A172 (cell line): ENCODE data around the gene ENG. TPM values are rescaled to one million over a fixed set of nuclear protein-coding genes. Genes with fewer than 3 reads are reported as not detected.
A peak's percentile ranks its signal among the peaks of the same experiment; 100 is the strongest.
"Not testable (repeated sequence)": the region's sequence is repeated elsewhere in the genome, so short reads cannot be mapped to it uniquely, and the experiment has no call there.

Experiments used
- DNase-seq: peaks from one replicate; pipeline ENCODE4 v3.0.0-alpha.2; 2015; ENCODE audit warnings: low spot score
- total RNA-seq: library from RNA; depleted of rRNA; stranded (reverse); fragments of >200 nt; shearing (Covaris generic); gene quantifications from 2 replicates; pipeline ENCODE4 v1.2.3, GENCODE V29; 2014

ENG gene
- total RNA-seq, 1 experiment from 2014 or later, result 49.5 TPM

DNA sequence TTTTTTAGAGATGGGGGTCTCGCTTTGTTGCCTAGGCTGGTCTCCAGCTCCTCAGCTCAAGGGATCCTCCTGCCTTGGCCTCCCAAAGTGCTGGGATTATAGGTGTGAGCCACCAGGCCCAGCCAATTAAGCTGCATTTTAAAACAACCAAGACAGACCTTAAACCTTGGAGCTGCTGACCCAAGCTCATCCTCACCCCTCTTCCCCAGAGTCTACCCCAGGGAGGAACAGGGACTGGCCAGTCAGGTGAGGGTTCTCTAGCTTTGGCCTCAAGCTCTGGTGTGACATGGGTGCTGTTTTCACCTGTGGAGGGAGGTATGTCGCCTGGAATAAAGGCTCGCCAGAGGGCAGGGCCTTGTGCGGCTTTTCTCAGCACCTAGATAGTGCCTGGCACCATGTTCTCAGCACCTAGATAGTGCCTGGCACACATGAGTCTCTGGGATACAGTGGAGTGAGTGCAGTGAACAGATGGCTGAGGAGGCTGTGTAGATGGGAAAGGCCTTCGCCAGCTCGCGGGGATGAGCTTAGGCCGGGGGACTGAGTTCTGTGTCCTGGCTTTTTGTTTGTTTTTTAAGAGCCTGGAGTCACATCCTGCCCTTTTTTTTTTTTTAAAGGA is 61.3 kb downstream of the ENG start:
- DNase-seq, result no peak

DNA sequence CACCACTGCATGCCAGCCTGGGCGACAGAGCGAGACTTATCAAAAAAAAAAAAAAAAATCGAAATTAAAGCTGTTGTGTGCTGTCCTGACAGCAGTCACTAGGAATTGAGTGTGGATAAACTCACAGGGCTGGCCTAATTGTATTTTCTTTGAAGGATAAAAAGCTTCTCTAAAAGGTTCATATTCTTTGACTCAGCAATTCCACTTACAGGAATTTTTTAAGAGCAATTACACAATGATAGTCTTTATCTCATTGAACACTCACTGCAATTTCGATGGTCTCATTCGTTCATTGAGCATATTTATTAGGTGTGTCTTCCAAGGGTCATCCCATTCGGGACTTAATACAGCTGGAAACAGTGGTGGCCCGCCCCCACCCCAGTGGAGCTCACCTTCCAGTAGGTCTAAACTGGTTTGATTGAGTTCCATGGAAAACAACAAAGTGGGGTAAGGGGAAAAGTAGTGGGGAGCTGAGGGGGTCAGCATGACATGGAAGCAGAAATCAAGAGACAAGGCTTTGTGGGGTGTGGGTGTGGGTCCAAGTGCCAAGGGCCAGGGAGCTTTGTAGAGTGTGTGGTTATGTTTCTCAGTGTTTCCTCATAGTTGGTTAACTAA is 61.9 kb downstream of the ENG start:
- no peak for DNase-seq

DNA sequence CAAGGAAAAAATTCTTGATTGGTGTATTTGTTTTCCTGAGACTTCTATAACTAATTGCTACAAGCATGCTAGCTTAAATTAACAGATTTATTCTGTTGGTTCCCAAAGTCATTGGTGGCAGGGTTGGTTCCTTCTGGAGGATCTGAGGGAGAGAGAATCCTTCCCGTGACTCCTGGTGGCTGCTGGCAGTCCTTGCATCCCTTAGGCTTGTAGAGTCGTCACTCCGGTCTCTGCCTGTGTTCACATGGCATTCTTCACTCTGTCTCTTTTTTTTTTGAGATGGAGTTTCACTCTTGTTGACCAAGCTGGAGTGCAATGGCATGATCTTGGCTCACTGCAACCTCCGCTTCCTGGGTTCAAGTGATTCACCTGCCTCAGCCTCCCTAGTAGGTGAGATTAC is 63.4 kb downstream of the ENG start:
- DNase-seq, result no peak

DNA sequence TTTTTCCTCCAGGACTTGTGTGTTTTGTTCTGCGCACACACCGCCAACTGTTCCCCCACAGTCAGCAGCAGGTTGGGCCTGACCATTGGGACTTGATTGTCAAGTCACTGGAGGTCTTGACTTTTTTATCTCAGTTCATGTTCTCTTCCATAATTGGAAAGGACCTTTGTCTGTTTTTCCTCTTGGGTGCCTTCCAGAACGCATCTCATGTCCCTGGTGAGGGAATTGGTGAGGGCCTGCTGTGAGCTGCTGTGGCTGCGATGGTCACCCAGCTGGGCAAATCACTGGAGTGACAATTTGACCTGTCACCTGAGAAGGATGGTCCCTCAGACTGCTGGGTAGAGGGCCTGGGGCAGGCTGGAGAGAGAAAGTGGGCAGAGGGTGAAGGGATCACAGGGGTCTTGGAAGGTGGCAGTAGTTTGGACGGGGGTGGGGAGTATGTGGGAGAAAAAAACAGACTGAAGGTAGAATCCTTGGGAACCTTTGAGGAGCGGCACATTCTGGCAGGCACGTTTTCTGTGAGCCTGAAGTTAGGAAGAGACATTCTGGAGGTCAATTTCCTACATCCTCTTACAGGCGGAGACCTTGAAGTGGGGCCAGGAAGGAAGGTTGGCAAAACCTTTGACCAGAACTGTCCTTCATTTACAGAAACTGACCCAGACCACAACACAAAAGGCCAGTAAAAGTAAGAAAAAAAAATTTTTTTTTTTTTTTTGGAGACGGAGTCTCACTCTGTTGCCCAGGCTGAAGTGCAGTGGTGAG is 64.2 kb downstream of the ENG start:
- no peak for DNase-seq

DNA sequence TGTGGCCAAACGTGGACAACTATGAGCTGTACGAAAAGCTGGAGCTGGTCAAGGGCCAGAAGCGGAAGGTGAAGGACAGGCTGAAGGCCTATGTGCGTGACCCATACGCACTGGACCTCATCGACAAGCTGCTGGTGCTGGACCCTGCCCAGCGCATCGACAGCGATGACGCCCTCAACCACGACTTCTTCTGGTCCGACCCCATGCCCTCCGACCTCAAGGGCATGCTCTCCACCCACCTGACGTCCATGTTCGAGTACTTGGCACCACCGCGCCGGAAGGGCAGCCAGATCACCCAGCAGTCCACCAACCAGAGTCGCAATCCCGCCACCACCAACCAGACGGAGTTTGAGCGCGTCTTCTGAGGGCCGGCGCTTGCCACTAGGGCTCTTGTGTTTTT is 65.3 kb downstream of the ENG start:
- no peak for DNase-seq

DNA sequence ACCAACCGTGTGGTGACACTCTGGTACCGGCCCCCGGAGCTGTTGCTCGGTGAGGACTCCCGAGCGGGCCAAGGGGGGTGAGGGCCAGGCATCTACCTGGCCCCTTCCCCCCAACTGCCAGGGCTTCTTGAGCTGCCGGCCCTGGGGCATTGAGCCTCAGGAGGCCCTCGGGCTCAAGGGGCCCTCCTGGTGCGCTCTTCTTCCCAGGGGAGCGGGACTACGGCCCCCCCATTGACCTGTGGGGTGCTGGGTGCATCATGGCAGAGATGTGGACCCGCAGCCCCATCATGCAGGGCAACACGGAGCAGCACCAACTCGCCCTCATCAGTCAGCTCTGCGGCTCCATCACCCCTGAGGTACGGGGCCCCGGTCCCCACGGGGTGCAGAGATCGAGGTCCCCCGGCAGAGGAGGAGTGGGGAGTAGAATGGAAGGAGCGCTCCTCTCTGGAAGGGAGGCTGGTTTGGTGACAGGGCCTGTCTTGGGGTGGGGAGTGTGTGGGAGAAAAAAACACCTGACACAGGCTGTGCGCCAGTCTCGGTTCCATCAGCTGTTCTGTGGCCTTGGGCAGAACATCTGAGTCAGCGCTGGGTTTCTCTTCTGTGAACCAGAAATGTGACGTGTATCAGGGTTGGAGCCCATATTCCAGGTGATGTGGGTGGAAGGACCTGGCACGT is 66.0 kb downstream of the ENG start:
- DNase-seq, result no peak

DNA sequence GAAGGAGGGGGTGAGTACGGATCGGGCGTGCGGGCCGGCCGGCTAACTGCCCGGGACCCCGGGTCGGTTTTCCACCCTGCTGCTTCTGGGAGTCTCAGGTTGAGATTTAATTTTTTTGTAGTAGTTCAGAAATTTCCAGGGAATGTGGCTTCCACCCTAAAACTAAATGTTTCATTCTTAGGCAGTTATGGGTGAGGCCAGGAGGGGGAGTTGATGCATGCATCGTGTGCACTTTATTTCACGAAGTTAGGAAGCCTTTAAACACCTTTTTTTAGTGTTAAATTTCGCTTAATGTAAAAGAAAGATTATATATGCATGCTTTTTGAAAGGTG is 67.7 kb downstream of the ENG start:
- DNase-seq, result no peak

DNA sequence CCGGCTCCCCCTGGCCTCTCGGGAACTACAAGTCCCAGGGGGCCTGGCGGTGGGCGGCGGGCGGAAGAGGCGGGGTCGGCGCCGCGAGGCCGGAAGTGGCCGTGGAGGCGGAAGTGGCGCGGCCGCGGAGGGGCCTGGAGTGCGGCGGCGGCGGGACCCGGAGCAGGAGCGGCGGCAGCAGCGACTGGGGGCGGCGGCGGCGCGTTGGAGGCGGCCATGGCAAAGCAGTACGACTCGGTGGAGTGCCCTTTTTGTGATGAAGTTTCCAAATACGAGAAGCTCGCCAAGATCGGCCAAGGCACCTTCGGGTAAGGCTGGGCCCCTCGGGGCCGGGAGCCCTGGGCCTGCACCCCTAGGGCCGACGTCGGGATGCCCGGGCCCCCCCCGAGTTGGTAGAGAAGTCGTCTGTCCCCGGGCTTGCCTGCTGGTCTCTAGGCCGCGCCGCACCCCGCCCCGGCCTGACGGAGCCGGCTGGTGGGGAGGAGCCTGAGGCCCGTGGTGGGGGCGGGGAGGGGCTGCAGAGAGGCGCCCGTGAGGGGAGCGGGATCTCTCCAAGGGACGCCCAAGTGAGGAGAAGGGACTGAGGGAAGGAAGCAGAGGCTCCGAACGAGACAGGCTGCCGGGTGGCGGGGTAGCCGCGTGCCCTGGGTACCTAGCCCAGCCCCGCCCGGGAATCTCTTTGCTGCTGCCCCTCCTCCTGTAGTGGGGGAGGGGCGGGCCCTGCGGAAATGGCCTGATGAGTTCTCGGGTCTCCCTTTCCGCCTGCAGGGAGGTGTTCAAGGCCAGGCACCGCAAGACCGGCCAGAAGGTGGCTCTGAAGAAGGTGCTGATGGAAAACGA is 68.3 kb downstream of the ENG start, which contains the start of gene CDK9:
TSS of gene CDK9 (plus strand) at position 102 of the 840 bp plus-strand sequence. CDS start at position 217, 115 bp downstream.
- DNase-seq, result peak; percentile 77

DNA sequence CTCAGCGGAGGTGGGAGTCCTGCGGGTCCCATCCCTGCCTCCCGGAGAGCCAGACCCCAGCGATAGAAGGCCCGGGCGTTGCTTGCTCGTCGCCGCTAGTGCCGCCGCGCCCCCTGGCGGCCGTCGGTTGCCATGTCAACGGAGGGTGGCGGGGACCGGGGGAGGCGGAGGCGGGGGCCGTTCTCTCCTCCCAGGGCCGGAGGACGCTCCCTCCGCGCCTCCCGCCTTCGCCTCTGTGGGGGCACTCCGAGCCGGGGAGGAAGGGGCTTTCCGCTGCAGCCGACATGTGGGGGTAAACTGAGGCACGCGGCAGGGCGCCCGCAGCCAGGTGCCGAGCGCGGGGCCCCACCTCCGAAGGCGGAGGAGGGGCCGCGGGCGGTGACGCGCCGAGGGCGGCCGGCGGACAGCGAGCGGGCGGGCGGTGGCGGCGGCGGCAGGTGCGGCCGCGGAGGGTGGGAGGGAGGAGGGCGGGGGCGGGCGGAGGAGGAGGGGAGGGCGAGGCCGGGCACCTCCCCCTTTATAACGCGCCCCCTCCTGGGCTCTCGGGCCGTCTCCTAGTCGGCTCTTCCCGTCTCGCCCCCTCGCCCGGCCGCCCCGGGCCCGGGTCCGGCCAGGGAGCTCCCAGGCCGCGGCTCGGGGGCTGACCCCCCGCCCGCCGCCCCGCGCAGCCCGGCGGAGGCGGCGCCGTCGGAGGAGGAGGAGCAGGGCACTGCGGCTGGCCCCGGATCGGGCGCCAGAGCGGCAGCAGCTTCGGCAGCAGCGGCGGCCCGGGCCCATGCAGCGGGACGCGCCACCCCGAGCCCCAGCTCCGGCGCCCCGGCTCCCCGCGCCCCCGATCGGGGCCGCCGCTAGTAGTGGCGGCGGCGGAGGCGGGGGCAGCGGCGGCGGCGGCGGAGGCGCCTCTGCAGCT is 69.2 kb downstream of the ENG start:
- DNase-seq, result peak; percentile 71

DNA sequence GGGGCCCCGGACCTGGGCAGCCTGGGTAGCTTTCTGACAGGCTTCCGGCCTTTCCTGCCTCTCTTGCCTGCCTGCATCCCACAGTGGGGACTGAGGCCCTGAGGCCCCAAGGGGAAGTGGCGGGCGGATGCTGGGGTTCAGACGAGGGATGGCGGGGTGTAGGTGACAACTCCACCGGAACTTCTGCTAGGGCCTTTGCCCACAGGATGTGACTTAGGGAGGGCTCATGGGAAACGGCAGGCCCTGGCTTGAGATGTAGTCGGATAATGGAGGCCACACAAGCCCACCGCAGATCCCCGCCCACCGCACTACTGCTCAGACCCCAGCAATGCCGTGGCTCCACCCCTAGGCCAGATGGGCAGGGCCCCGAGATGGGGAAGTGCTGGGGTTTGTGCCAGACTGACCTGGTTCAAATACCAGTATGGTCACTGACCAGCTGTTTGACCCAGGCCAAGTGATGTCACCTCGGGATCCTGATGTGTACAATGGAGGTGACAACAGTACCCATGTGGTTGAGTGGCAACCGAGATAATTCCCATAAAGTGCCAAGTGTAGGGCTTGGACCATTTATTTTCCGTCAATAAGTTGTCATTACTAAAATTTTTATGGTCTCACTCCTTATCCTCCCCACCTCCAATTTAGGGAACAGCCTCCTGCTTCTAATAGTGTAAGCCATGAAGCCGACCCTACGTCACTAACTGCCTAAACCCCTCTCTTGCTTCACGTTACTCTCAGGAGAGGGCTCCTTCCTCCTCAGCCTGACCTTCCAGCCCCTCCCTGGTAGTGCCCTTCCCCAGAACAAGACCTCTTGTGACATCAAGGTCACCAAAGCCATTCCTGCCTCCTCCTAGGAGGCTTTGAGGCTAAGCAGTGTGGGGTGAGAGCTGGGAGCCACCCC is 71.1 kb downstream of the ENG start:
- no peak for DNase-seq

DNA sequence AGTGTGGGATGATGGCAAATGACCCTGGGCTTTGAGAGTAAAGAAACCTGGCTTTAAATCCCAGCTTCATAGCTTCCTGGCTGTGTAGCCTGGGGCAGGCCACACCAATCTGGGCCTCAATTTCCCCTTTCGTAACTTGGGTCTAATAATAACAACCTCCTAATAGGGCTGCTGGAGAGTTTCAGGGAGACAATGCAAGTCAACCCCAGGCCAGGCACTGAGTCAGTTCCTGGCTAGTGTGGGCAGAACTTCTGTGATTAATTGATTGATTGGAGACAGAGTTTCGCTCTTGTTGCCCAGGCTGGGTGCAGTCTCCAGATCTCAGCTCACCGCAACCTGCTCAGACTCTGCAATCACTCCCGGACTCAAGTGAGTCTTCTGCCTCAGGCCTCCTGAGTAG is 72.7 kb downstream of the ENG start:
- no peak for DNase-seq

DNA sequence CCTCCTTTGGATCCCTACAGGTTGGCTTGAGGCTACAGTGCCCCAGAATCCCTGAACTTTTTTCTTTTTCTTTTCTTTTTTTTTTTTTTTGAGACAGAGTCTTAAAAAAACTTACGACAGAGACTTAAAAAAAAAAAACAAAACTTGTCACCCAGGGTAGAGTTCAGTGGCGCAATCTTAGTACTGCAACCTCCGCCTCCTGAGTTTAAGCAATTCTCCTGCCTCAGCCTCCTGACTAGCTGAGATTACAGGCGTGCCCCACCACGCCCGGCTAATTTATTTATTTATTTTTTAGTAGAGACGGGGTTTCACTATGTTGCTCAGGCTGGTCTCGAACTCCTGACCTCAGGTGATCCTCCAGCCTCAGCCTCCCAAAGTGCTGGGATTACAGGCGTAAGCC is 73.5 kb downstream of the ENG start:
- DNase-seq, result not testable (repeated sequence)

DNA sequence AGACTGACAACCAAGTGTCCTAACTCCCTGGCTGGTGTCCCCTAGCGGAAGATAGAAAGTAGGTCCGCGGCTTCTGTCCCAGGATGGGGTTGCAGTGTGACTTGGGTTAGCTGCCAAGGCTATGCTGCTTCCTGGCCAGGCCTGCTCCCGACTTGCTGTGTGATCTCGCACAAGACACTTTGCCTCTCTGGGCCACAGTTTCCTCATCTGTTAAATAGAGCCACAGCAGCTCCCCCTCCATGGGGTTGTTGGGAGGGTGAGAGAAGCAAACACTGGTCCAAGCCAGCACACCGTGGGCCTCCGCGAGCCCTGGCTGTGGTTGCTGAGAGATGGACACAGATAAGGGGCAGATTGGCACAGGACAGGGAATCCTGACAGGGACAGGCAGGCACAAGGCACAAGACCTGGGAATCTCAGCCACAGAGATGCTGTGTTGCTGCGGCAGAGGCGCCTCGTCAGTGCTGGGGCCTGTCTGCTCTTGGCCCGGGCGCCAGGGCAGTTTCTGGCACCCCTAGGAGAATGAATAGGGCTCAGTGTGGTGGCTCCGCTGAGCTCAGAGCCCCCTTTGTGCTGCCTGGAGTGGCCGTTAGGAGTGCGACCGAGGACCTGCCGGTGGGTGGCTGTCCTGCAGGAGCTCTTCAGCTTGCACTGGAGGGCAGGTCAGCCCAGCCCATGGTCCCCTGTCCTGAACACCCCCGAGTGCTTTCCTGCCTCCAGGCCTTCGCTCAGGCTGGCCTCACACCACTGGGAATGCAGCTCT is 74.2 kb downstream of the ENG start:
- DNase-seq, result no peak

DNA sequence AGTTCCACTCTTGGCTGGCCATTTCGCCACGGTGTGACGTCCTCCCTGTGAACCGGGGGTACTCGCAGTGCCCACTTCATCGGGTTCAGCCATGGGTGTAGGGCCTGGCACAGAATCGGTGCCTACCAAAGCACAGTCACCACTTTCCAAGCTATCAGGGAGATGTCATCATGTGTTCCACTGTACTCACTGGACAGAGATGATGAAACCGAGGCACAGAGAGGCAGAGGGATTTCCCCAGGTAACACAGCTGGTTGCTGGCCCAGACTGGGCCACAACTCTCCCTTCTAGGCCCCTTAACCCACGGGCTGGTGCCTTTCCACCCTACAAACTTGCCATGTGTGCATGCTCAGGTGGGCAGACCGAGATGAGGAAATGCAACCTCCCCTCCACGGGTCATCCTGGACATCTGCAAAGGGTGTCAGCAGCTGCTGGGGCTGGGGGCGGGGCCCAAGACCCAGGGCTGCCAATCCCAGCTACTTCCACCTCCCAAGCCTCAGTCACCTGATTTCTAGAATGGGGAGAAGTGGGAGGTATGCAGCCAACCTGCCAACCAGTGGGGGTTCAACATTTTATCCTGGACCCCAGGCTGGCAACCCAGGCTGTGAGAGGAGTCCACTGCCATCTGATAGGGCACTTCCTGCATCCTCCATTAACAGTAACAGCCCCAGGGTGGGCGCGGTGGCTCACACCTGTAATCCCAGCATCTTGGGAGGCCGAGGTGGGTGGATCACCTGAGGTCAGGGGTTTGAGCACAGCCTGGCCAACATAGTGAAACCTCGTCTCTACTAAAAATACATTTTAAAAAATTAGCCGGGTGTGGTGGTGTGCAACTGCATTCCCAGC is 75.1 kb downstream of the ENG start:
- no peak for DNase-seq

DNA sequence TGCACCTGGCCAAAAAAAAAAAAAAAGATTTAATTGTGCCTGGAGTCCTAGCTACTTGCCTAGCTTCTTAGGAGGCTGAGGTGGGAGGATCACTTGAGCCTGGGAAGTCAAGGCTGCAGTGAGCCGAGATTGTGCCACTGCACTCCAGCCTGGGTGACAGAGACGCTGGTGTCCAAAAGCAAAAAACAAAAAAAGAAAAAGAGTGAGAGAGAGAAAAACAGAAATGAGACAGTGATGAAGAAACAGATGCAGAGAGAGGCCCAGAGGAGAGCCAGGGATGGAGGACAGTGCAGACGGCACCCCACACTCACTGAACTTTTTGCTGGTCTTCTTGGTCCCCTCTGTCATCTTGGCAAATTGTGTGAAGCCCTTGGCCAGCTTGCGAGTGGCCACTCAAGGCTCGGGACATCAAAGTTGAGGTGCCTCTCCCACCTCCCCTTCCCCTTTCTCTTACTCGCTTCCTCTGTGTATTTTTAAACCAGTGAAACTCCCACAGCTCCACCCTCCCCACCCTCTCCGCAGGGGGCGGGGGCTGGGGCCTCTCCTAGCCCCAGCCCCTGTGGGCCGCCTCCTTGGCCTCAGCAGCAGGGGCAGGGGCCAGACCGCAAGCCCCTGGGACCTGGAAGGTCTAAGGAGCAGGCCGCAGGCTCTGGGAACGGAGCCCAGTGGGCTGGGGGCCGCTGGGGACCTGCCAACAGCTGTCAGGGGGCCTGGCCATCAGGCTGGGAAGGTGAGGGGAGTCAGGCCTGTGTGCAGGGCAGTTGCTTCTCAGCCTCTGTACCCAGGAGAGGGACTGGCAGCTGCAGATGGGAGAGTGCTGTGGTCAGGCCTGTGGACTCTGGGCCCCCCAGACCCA is 76.0 kb downstream of the ENG start, which contains the start of gene SH2D3C:
TSS of gene SH2D3C (minus strand) at position 387 of the 856 bp plus-strand sequence. CDS start at position 348, 39 bp downstream.
- DNase-seq, result no peak

DNA sequence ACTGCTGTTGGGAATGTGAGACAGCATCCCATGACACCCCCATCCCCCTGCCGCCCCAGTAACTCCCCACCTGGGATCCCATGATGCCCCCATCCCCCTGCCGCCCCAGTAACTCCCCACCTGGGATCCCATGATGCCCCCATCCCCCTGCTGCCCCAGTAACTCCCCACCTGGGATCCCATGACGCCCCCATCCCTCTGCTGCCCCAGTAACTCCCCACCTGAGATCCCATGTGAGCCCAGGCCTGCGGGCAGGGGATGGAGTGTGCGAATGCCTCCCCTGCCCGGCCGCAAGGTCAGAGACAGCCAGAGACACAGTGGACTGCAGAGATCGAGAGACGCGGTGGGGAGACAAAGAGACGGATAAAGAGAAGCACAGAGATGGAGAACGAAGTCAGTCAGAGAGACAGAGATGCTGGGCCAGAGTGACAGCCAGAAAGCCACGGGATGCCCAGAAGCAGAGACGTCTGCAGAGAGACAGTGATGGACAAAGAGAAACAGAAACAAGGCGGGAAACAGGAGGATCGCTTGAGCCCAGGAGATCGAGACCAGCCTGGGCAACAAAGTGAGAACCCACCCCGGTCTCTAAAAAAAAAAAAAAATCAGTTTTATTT is 77.0 kb downstream of the ENG start:
- DNase-seq, result no peak
